K562 (cell line): ENCODE results near the gene ZC3H13. TPM values are rescaled to one million over a fixed set of nuclear protein-coding genes. Genes with fewer than 3 reads are reported as not detected.

ENCODE experiments used
- CTCF ChIP-seq, 3 experiments: IDR thresholded peaks in 2 of 3; conservative IDR thresholded peaks in 1 of 3; 2 replicates each; pipeline ENCODE4 v1.5.1; 2011 to 2012; ENCODE audit warnings: low read length in 3 of 3, mild to moderate bottlenecking in 3 of 3, control low read depth in 2 of 3, improper control_type of control experiment in 1 of 3, inconsistent platforms in 1 of 3, low read depth in 1 of 3, mixed read lengths in 1 of 3, moderate library complexity in 1 of 3; ENCODE audit not compliant: insufficient read depth in 2 of 3
- NCOA6 ChIP-seq: fragments of 450-650 bp; IDR thresholded peaks from 2 replicates; pipeline ENCODE4 v1.6.1; 2017; ENCODE audit warnings: mild to moderate bottlenecking
- polyA plus RNA-seq, 8 experiments: library from polyadenylated mRNA; depleted of rRNA in 4 of 8; stranded (reverse) in 5 of 8; unstranded in 3 of 8; fragments of >200 nt; fragmentation: Nextera tagmentation in 2 of 8; fragmentation: Illumina TruSeq in 1 of 8; extraction: Ambion mirVana in 2 of 8; extraction: Trizol in 1 of 8; gene quantifications; 2 replicates each; pipeline versions ENCODE4 v1.2.1 to v1.2.3, GENCODE V29; 2011 to 2014; ENCODE audit warnings: inconsistent platforms in 1 of 8, missing spikeins in 1 of 8
- total RNA-seq, 7 experiments: library from RNA; depleted of rRNA in 6 of 7; stranded (reverse); fragments of >200 nt in 6 of 7; fragmentation: Illumina TruSeq in 2 of 7; extraction: Trizol in 2 of 7; gene quantifications; 2 replicates each; pipeline versions ENCODE4 v1.2.1 to v1.2.3, GENCODE V29; 2011 to 2021; ENCODE audit warnings: low replicate concordance in 1 of 7

ZC3H13 gene
- total and polyA plus RNA-seq, 9 of the 15 experiments (the other 6 are each of a cell fraction or from before 2014, with no cell fraction given): 4.9 to 27.6 (median 12.1) TPM

GRCh38 chr13:45907503-45907902, 145.0 kb downstream of the ZC3H13 start (continued):
- TF ChIP-seq CTCF (IDR thresholded peaks at IDR 0.05 in 2 of 3, conservative IDR thresholded peaks at IDR 0.05 in 1 of 3; ENCODE audit: insufficient read depth in 2 of 3, low read depth in 1 of 3, low read length in 3 of 3): no peak
- TF ChIP-seq NCOA6: no peak

Other genes starting within 250 kb of the ZC3H13 start
- not detected in 2 replicates for gene SIAH3, start 201.0 kb downstream of the ZC3H13 start, total RNA-seq (2014; rRNA removed)
- not detected in 2 replicates for gene SIAH3, start 201.0 kb downstream of the ZC3H13 start, total RNA-seq (2014; rRNA removed; fragmentation: Illumina TruSeq; extraction: Trizol)
- gene SIAH3, start 201.0 kb downstream of the ZC3H13 start, total RNA-seq (2015; rRNA removed; fragmentation: Illumina TruSeq; extraction: Trizol): not detected in 2 replicates
- gene SIAH3, start 201.0 kb downstream of the ZC3H13 start, total RNA-seq (2021): not detected in 2 replicates
- not detected in 2 replicates for gene SIAH3, start 201.0 kb downstream of the ZC3H13 start, polyA plus RNA-seq (2011; rRNA removed)
- gene SIAH3, start 201.0 kb downstream of the ZC3H13 start, polyA plus RNA-seq (2014; fragmentation: Illumina TruSeq; extraction: Trizol): not detected in 2 replicates
- not detected for gene SIAH3, start 201.0 kb downstream of the ZC3H13 start, polyA plus RNA-seq (2014; fragmentation: Nextera tagmentation; extraction: Ambion mirVana)
- not detected in 2 replicates for gene SIAH3, start 201.0 kb downstream of the ZC3H13 start, polyA plus RNA-seq (2014; rRNA removed)
- not detected in 2 replicates for gene CPB2, start 52.3 kb upstream of the ZC3H13 start, total RNA-seq (2014; rRNA removed)
- gene CPB2, start 52.3 kb upstream of the ZC3H13 start, total RNA-seq (2014; rRNA removed; fragmentation: Illumina TruSeq; extraction: Trizol): not detected in 2 replicates
- not detected in 2 replicates for gene CPB2, start 52.3 kb upstream of the ZC3H13 start, total RNA-seq (2015; rRNA removed; fragmentation: Illumina TruSeq; extraction: Trizol)
- 0.13 and 0.16 TPM in 2 replicates for gene CPB2, start 52.3 kb upstream of the ZC3H13 start, total RNA-seq (2021)
- gene CPB2, start 52.3 kb upstream of the ZC3H13 start, polyA plus RNA-seq (2011; rRNA removed): not detected in 2 replicates
- not detected in 2 replicates for gene CPB2, start 52.3 kb upstream of the ZC3H13 start, polyA plus RNA-seq (2014; fragmentation: Illumina TruSeq; extraction: Trizol)
- under 1 TPM; 0.03 to 0.07 TPM for gene CPB2, start 52.3 kb upstream of the ZC3H13 start, polyA plus RNA-seq (2014; fragmentation: Nextera tagmentation; extraction: Ambion mirVana)
- not detected in 2 replicates for gene CPB2, start 52.3 kb upstream of the ZC3H13 start, polyA plus RNA-seq (2014; rRNA removed)
- 120 and 126 TPM in 2 replicates for gene LCP1, start 129.4 kb upstream of the ZC3H13 start, total RNA-seq (2014; rRNA removed)
- gene LCP1, start 129.4 kb upstream of the ZC3H13 start, total RNA-seq (2014; rRNA removed; fragmentation: Illumina TruSeq; extraction: Trizol): 179 and 208 TPM in 2 replicates
- gene LCP1, start 129.4 kb upstream of the ZC3H13 start, total RNA-seq (2015; rRNA removed; fragmentation: Illumina TruSeq; extraction: Trizol): 212 and 222 TPM in 2 replicates
- 157 and 163 TPM in 2 replicates for gene LCP1, start 129.4 kb upstream of the ZC3H13 start, total RNA-seq (2021)
- gene LCP1, start 129.4 kb upstream of the ZC3H13 start, polyA plus RNA-seq (2011; rRNA removed): 148 and 250 TPM in 2 replicates
- 213 and 230 TPM in 2 replicates for gene LCP1, start 129.4 kb upstream of the ZC3H13 start, polyA plus RNA-seq (2014; fragmentation: Illumina TruSeq; extraction: Trizol)
- 100 to 1,000 TPM in 1 of 2 experiments, 10 to 100 TPM in 1; 83.0 to 255 TPM for gene LCP1, start 129.4 kb upstream of the ZC3H13 start, polyA plus RNA-seq (2014; fragmentation: Nextera tagmentation; extraction: Ambion mirVana)
- 124 and 135 TPM in 2 replicates for gene LCP1, start 129.4 kb upstream of the ZC3H13 start, polyA plus RNA-seq (2014; rRNA removed)
- 0.08 TPM in 1 of 2 replicates, not detected in the other for gene LRRC63, start 159.2 kb upstream of the ZC3H13 start, total RNA-seq (2014; rRNA removed)
- gene LRRC63, start 159.2 kb upstream of the ZC3H13 start, total RNA-seq (2014; rRNA removed; fragmentation: Illumina TruSeq; extraction: Trizol): 0.22 and 0.29 TPM in 2 replicates
- 0.11 and 0.22 TPM in 2 replicates for gene LRRC63, start 159.2 kb upstream of the ZC3H13 start, total RNA-seq (2015; rRNA removed; fragmentation: Illumina TruSeq; extraction: Trizol)
- gene LRRC63, start 159.2 kb upstream of the ZC3H13 start, total RNA-seq (2021): 0.16 and 0.18 TPM in 2 replicates
- 0.05 and 0.07 TPM in 2 replicates for gene LRRC63, start 159.2 kb upstream of the ZC3H13 start, polyA plus RNA-seq (2011; rRNA removed)
- gene LRRC63, start 159.2 kb upstream of the ZC3H13 start, polyA plus RNA-seq (2014; fragmentation: Illumina TruSeq; extraction: Trizol): 0.18 and 0.25 TPM in 2 replicates
- gene LRRC63, start 159.2 kb upstream of the ZC3H13 start, polyA plus RNA-seq (2014; fragmentation: Nextera tagmentation; extraction: Ambion mirVana): under 1 TPM; 0.21 to 0.25 TPM
- 0.19 and 0.41 TPM in 2 replicates for gene LRRC63, start 159.2 kb upstream of the ZC3H13 start, polyA plus RNA-seq (2014; rRNA removed)